Measurements from ENCODE around the gene DHCR24. TPM values are rescaled to one million over a fixed set of nuclear protein-coding genes. Genes with fewer than 3 reads are reported as not detected.

DHCR24 gene
- total RNA-seq, 2 donors from 2014 or later: 152 to 154 TPM

- no peak overlapping the region for H3K27ac ChIP-seq
- whole genome bisulfite sequencing: 91% methylated on average over 9 of the region's 9 CpGs
- DNase-seq (ENCODE audit: low spot score): no peak
- TF ChIP-seq POLR2A (IDR thresholded peaks at IDR 0.05) (no peak), POLR2AphosphoS5 (IDR thresholded peaks at IDR 0.05) (no peak)
- TF ChIP-seq, protein P1, sequence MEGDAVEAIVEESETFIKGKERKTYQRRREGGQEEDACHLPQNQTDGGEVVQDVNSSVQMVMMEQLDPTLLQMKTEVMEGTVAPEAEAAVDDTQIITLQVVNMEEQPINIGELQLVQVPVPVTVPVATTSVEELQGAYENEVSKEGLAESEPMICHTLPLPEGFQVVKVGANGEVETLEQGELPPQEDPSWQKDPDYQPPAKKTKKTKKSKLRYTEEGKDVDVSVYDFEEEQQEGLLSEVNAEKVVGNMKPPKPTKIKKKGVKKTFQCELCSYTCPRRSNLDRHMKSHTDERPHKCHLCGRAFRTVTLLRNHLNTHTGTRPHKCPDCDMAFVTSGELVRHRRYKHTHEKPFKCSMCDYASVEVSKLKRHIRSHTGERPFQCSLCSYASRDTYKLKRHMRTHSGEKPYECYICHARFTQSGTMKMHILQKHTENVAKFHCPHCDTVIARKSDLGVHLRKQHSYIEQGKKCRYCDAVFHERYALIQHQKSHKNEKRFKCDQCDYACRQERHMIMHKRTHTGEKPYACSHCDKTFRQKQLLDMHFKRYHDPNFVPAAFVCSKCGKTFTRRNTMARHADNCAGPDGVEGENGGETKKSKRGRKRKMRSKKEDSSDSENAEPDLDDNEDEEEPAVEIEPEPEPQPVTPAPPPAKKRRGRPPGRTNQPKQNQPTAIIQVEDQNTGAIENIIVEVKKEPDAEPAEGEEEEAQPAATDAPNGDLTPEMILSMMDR (IDR thresholded peaks at IDR 0.05): no peak
- no peaks in the 10 kb centered on the region for H3K27me3 ChIP-seq (replicated peaks; ENCODE audit: insufficient read depth)
- no peaks in the 10 kb centered on the region for H3K36me3 ChIP-seq
- no peaks in the 10 kb centered on the region for H3K4me1 ChIP-seq (replicated peaks)
- no peaks in the 10 kb centered on the region for H3K9me3 ChIP-seq
- no peak overlapping the region for H3K4me3 ChIP-seq
- intact Hi-C loops (cut with DNase I): no loop called here
Observed at GRCh38 chr1:54846716-54847284, 40.2 kb downstream of the DHCR24 start.

GRCh38 chr1:54846301-54846700, 40.7 kb downstream of the DHCR24 start:
- Histone ChIP-seq H3K27me3 (replicated peaks; ENCODE audit: insufficient read depth) (no peaks in the 10 kb centered on the region), H3K4me1 (replicated peaks) (no peaks in the 10 kb centered on the region), H3K9me3 (no peaks in the 10 kb centered on the region), H3K27ac (no peak overlapping the region), H3K4me3 (no peak overlapping the region), H3K36me3 (no peaks in the 10 kb centered on the region)
- intact Hi-C loops (cut with DNase I): no loop called here
- TF ChIP-seq POLR2AphosphoS5 (IDR thresholded peaks at IDR 0.05): no peak
- WGBS: 100% methylated on average over 3 of the region's 3 CpGs
- no peak for DNase-seq (ENCODE audit: low spot score)

DNA sequence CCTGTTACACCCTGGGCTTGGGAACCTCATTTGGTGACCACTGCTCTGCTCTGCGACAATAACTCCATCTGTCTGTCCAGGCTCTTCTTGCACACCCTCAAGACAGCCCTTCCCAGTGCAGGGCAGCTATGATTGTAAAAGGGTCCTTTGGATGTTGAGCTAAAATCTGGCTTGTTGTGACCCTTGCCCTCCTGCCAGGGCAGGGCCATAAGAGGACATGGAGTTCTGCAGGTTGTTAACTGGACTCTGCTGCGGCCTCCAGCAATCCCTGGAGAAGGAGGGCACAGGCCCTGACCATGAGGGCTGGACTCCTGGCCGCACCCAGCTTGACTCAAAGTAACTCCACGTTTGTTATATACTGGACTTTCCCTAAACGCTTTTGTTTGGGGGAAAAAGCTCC, 41.2 kb downstream of the DHCR24 start:
- DNase-seq (ENCODE audit: low spot score): no peak
- intact Hi-C loops (cut with DNase I): no loop called here
- WGBS: 89% methylated on average over 5 of the region's 5 CpGs
- Histone ChIP-seq H3K4me1 (replicated peaks) (no peaks in the 10 kb centered on the region), H3K4me3 (no peak overlapping the region), H3K27me3 (replicated peaks; ENCODE audit: insufficient read depth) (no peaks in the 10 kb centered on the region), H3K36me3 (no peaks in the 10 kb centered on the region), H3K27ac (no peak overlapping the region), H3K9me3 (no peaks in the 10 kb centered on the region)
- TF ChIP-seq, protein P1 (IDR thresholded peaks at IDR 0.05): no peak
- TF ChIP-seq POLR2AphosphoS5 (IDR thresholded peaks at IDR 0.05) (no peak), POLR2A (IDR thresholded peaks at IDR 0.05) (no peak)

DNA sequence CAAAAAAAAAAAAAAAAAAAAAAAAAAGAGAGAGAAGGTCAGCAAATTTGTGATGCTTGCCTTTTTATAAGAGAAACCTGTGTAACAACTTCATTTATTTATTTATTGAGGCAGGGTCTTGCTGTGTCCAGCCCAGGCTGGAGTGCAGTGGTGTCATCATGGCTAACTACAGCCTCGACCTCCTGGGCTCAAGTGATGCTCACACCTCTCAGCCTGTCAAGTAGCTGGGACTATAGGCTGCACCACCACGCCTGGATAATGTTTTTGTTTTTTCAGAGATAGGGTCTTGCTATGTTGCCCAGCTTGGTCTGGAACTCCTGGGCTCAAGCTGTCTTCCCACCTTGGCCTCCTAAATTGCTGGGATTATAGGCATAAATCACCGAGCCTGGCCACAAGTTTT, 42.4 kb downstream of the DHCR24 start:
- no peak for DNase-seq (ENCODE audit: low spot score)
- no peaks in the 10 kb centered on the region for H3K9me3 ChIP-seq
- no peak overlapping the region for H3K27ac ChIP-seq
- no peak for TF ChIP-seq POLR2A (IDR thresholded peaks at IDR 0.05)
- TF ChIP-seq POLR2AphosphoS5 (IDR thresholded peaks at IDR 0.05): no peak
- TF ChIP-seq, protein P1 (IDR thresholded peaks at IDR 0.05): no peak
- H3K4me3 ChIP-seq: no peak overlapping the region
- intact Hi-C loops (cut with DNase I): no loop called here
- no peaks in the 10 kb centered on the region for H3K4me1 ChIP-seq (replicated peaks)
- H3K36me3 ChIP-seq: no peaks in the 10 kb centered on the region
- 82% methylated on average over 3 of the region's 3 CpGs for WGBS
- H3K27me3 ChIP-seq (replicated peaks; ENCODE audit: insufficient read depth): no peaks in the 10 kb centered on the region

DNA sequence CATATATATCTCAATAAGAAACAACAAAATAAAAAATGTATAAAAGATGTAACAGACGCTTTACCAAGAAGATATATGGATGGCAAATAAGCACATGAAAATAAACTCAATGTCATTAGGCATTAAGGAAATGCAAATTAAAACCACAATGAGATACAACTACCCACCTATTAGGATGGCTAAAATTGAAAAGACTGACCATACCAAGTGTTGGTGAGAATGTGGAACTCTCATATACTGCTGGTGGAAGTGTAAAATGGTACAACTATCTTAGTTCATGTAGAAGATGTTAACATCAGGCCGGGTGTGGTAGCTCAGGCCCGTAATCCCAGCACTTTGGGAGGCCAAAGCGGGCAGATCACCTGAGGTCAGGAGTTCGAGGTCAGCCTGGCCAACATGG, 43.5 kb downstream of the DHCR24 start:
- Histone ChIP-seq H3K4me3 (no peak overlapping the region), H3K36me3 (no peaks in the 10 kb centered on the region), H3K4me1 (replicated peaks) (no peaks in the 10 kb centered on the region), H3K9me3 (no peaks in the 10 kb centered on the region), H3K27me3 (replicated peaks; ENCODE audit: insufficient read depth) (no peaks in the 10 kb centered on the region), H3K27ac (no peak overlapping the region)
- intact Hi-C loops (cut with DNase I): no loop called here
- TF ChIP-seq, protein P1 (IDR thresholded peaks at IDR 0.05): no peak
- no peak for TF ChIP-seq POLR2AphosphoS5 (IDR thresholded peaks at IDR 0.05)
- TF ChIP-seq POLR2A (IDR thresholded peaks at IDR 0.05): no peak
- DNase-seq (ENCODE audit: low spot score): no peak
- WGBS: 96% methylated on average over 5 of the region's 5 CpGs
